SU-DHL-6 (cell line): ENCODE measurements around the gene ZMIZ1.

Experiments used
- EZH2phosphoT487 ChIP-seq: fragments of 200-600 bp; sonication (generic), shearing (Covaris generic); conservative IDR thresholded peaks from 2 replicates; pipeline ENCODE4 v1.6.1; 2018; ENCODE audit warnings: mild to moderate bottlenecking, antibody characterized with exemption, low read length, moderate library complexity, mixed read lengths
- TF ChIP-seq, protein P1 (sequence below): fragments of 200-600 bp; sonication (generic); IDR thresholded peaks from one replicate; pipeline ENCODE4 v1.5.1; 2017; ENCODE audit warnings: antibody characterized with exemption, mild to moderate bottlenecking, low read length, moderate library complexity; ENCODE audit not compliant: insufficient read depth, poor library complexity, severe bottlenecking

DNA sequence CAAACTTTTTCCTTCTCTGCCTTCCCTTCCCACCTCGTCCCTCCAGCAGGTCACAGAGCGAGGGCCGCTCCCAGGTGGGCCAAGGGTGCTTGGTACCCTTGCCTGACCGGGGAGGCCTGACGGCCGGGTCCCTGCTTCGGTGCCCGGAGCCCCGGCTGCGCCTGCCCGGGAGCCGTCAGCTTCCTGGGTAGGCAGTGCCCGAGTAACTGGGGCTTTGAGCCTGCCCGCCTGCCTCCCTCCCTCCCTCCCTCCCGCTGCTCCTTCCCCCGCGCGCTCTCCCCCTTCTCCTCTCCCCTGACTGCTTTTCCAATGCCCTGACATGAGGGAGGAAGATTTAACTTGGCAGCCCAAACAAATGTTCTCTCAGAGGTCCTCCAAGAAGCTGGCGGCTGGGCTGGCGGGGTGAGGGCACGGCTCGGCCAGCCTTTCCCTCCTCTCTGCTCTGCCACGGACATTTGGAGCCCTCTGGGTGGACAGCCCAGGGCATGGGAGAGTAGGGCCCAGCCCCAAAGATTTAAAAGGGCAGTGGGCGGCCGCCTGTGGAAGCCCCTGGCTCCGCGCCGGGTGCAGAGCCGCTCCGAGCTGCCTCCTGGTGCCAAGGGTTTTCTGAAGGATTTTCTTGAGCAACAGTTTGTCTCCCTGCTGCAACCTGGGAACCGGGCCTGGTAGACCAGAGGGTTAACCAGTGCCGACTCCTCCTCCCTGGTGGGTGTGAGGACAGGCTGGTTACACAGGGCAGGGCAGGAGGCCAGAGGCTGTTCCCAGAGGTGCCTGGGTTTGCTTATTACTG lies 2.0 kb downstream of the ZMIZ1 start:
- TF ChIP-seq, protein P1, sequence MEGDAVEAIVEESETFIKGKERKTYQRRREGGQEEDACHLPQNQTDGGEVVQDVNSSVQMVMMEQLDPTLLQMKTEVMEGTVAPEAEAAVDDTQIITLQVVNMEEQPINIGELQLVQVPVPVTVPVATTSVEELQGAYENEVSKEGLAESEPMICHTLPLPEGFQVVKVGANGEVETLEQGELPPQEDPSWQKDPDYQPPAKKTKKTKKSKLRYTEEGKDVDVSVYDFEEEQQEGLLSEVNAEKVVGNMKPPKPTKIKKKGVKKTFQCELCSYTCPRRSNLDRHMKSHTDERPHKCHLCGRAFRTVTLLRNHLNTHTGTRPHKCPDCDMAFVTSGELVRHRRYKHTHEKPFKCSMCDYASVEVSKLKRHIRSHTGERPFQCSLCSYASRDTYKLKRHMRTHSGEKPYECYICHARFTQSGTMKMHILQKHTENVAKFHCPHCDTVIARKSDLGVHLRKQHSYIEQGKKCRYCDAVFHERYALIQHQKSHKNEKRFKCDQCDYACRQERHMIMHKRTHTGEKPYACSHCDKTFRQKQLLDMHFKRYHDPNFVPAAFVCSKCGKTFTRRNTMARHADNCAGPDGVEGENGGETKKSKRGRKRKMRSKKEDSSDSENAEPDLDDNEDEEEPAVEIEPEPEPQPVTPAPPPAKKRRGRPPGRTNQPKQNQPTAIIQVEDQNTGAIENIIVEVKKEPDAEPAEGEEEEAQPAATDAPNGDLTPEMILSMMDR = no peak
- TF ChIP-seq EZH2phosphoT487 = no peak
